CD4-positive, alpha-beta T cell (primary cell): ENCODE results near the gene PLPP7. TPM values are rescaled to one million over a fixed set of nuclear protein-coding genes. Genes with fewer than 3 reads are reported as not detected.

Experiments used
- ATAC-seq: fragments of 200-7000 bp; cut with Tn5 transposase; one replicate; pipeline ENCODE4 v1.10.0; 2022; ENCODE audit warnings: mild to moderate bottlenecking; ENCODE audit not compliant: poor library complexity
- CTCF ChIA-PET: fragments of 350-600 bp; sonication (Branson Sonifier 250); formaldehyde crosslinking; loops from one replicate; lab custom pipeline; 2021; ENCODE audit warnings: antibody characterized with exemption, inconsistent platforms; lab: Charles Lee
- POLR2A ChIA-PET: fragments of 350-600 bp; sonication (Branson Sonifier 250); formaldehyde crosslinking; loops from one replicate; lab custom pipeline; 2021; ENCODE audit warnings: antibody characterized with exemption, inconsistent platforms; lab: Charles Lee
- DNase-seq, 14 experiments: peaks; one replicate each; pipeline ENCODE4 v3.0.0-alpha.2; 2013 to 2020; ENCODE audit warnings: mixed read lengths in 2 of 14
- H3K27ac ChIP-seq, 2 donors: one replicate each; pipeline versions ENCODE4 v1.5.1 to v1.7.0; 2013; ENCODE audit warnings: low read length in 2 of 2, low read depth in 1 of 2, mild to moderate bottlenecking in 1 of 2
- H3K27me3 ChIP-seq, 2 experiments: 1 replicate in 1 of 2; 2 replicates in 1 of 2; pipeline versions ENCODE4 v1.6.1 to v1.7.0; 2013; ENCODE audit warnings: low read length in 2 of 2, control low read depth in 1 of 2, mild to moderate bottlenecking in 1 of 2, moderate library complexity in 1 of 2; ENCODE audit not compliant: insufficient read depth in 2 of 2, control insufficient read depth in 1 of 2
- H3K36me3 ChIP-seq: one replicate; pipeline ENCODE4 v1.6.1; 2013; ENCODE audit warnings: low read length, control low read depth; ENCODE audit not compliant: insufficient read depth
- H3K4me1 ChIP-seq: one replicate; pipeline ENCODE4 v1.6.1; 2013; ENCODE audit warnings: low read length, control low read depth; ENCODE audit not compliant: insufficient read depth
- H3K4me3 ChIP-seq: one replicate; pipeline ENCODE4 v1.5.1; 2013; ENCODE audit warnings: mild to moderate bottlenecking, low read length, moderate library complexity
- H3K9me3 ChIP-seq, 2 experiments: 1 replicate in 1 of 2; 2 replicates in 1 of 2; pipeline versions ENCODE4 v1.6.1 to v1.7.0; 2013; ENCODE audit warnings: low read length in 2 of 2, mild to moderate bottlenecking in 2 of 2, control low read depth in 1 of 2, moderate library complexity in 1 of 2; ENCODE audit not compliant: control insufficient read depth in 1 of 2, insufficient read depth in 1 of 2
- H3K27ac Mint-ChIP-seq: one replicate; pipeline ENCODE4 v1.8.0; 2020; ENCODE audit warnings: mixed read lengths
- H3K27me3 Mint-ChIP-seq: one replicate; pipeline ENCODE4 v1.8.0; 2021; ENCODE audit warnings: mixed read lengths
- H3K36me3 Mint-ChIP-seq: one replicate; pipeline ENCODE4 v1.8.0; 2021; ENCODE audit warnings: low read depth, mixed read lengths
- H3K4me1 Mint-ChIP-seq: one replicate; pipeline ENCODE4 v1.8.0; 2021; ENCODE audit warnings: low read depth, mixed read lengths
- H3K4me3 Mint-ChIP-seq: one replicate; pipeline ENCODE4 v1.8.0; 2020; ENCODE audit warnings: mild to moderate bottlenecking, mixed read lengths
- H3K9me3 Mint-ChIP-seq: one replicate; pipeline ENCODE4 v1.8.0; 2020; ENCODE audit warnings: mixed read lengths
- CTCF ChIP-seq: fragments of 200-600 bp; IDR thresholded peaks from one replicate; pipeline ENCODE4 v1.8.0; 2022; ENCODE audit warnings: antibody characterized with exemption, mild to moderate bottlenecking
- intact Hi-C, 2 experiments: fragments of 100-400 bp; cut with DNase I in 1 of 2; cut with micrococcal nuclease in 1 of 2; formaldehyde crosslinking; loops; one replicate each; pipeline versions ENCODE4 v1.15.1 to v1.9.0; 2023 to 2025; cut with DNase I, micrococcal nuclease
- total RNA-seq, 174 experiments: library from RNA in 2 of 174; stranded (reverse) in 2 of 174; gene quantifications; one replicate each; pipeline ENCODE4 v1.2.3 and lab custom pipeline; 2021 to 2026

The PLPP7 gene
- total RNA-seq, 2 experiments from 2014 or later = 0.22 TPM; not detected in 1

DNA sequence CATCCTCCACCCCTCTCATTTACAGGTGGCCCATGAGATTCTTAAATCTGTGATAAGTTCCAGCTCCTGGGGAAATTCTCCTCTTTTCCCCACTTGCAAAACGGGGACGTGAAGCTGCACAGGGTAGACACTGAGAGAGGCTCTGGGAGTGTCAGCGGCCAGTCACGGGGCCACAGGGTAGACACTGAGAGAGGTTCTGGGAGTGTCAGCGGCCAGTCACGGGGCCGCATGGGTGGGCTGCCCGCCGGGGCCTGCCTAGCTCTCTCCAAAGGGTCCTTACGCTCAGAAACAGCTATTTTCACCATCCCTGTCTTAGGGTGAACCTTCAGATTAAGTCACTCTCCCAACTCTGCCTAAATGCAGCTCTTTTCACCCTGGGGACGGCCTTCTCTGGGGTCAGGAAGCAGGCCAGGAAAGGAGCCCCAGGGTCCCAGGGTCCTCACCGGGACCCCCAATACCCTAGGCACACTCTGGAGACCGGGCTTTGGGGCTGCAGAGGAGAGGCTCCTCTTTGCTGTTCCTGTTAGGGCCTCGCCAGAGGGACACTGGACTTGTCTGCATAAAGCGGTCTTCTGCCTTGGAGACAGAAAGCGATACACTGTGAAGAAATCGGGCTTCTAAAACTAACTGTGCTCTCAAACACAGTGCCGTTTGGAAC lies 14.7 kb upstream of the PLPP7 start:
- Mint-ChIP-seq H3K36me3 (peaks cover 67% of the 10 kb centered on the region), H3K4me1 (peaks cover 44% of the 10 kb centered on the region), H3K9me3 (no peaks in the 10 kb centered on the region), H3K27ac (peak overlapping the region; percentile 100), H3K4me3 (peak overlapping the region; percentile 97), H3K27me3 (no peaks in the 10 kb centered on the region)
- ATAC-seq (no peak), DNase-seq (peak in 3 of 14 experiments; percentile 31 to 42 (median 42))
- Histone ChIP-seq H3K4me3 (peak overlapping the region; percentile 99), H3K4me1 (peaks cover 51% of the 10 kb centered on the region), H3K27me3 (no peaks in the 10 kb centered on the region), H3K27ac (peak overlapping the region; percentile 83 to 94), H3K9me3 (no peaks in the 10 kb centered on the region), H3K36me3 (peaks cover 37% of the 10 kb centered on the region)
- intact Hi-C loops = loop anchor here (2.0 to 10.0 kb wide), 7 partner anchors 18 to 148 kb away; partner anchors contain the start of gene NUP214 (in 1 of the 2)
- CTCF ChIA-PET = interaction anchor here (1.1 to 2.4 kb wide), 2 partner anchors 62 to 94 kb away, joined by 3 to 6 read pairs; no protein-coding TSS in a partner anchor
- POLR2A ChIA-PET = interaction anchor here (0.7 to 14.3 kb wide), 4 partner anchors 7 to 96 kb away, joined by 3 to 738 read pairs (median 78); no protein-coding TSS in a partner anchor
- TF ChIP-seq CTCF = no peak

DNA sequence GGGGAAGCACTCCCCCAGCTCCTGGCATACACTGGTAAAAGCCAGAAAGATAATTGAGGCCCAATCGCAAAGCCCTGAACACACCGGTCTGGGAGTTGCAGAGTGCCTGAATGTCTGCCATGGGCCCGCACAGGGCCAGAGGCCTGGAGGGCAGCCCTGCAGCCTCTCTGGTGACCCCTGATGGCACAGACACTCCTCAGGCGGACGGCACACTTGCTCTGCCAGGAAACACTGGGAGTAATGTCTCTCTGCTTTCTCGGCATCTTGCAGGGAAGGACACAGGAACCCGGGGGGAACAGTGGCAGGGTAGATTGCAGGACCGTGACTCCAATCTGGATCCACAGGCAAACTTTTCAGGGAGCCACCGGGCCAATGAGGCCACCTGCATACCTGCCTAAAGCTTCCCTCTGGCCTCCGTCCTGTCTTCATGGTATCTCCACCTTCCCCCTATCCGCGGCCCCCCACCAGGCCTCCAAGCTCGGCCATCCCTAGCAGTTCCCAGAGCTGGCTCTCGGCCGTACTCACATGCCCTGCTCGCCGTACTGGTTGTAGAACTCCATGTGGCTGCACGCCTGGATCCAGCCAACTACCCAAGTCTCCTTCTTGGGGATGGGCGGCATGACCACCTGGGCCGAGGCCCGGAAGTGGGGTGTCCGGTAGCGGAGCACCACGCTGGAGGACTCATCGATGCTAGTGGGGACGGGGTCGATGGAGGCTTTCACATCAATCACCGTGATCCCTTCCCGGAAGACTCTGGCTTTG lies 14.0 kb upstream of the PLPP7 start:
- ATAC-seq (no peak), DNase-seq (peak in 4 of 14 experiments; percentile 42 to 64 (median 48))
- H3K36me3 Mint-ChIP-seq = peaks cover 61% of the 10 kb centered on the region
- TF ChIP-seq CTCF = no peak
- no peaks in the 10 kb centered on the region for H3K27me3 ChIP-seq
- POLR2A ChIA-PET = interaction anchor here (0.7 to 14.3 kb wide), 4 partner anchors 8 to 97 kb away, joined by 3 to 738 read pairs (median 78); no protein-coding TSS in a partner anchor
- no peaks in the 10 kb centered on the region for H3K27me3 Mint-ChIP-seq
- intact Hi-C loops = loop anchor here (2.0 to 10.0 kb wide), 8 partner anchors 19 to 148 kb away; partner anchors contain the start of gene NUP214 (in 1 of the 2)
- no peaks in the 10 kb centered on the region for H3K9me3 Mint-ChIP-seq
- peak overlapping the region; percentile 99 for H3K4me3 ChIP-seq
- CTCF ChIA-PET = interaction anchor here (0.5 to 2.4 kb wide), 3 partner anchors 61 to 826 kb away, joined by 3 to 6 read pairs (median 3); no protein-coding TSS in a partner anchor
- H3K4me1 Mint-ChIP-seq = peaks cover 37% of the 10 kb centered on the region
- H3K27ac ChIP-seq = peak overlapping the region; percentile 83 to 94
- no peaks in the 10 kb centered on the region for H3K9me3 ChIP-seq
- H3K36me3 ChIP-seq = peaks cover 37% of the 10 kb centered on the region
- peaks cover 46% of the 10 kb centered on the region for H3K4me1 ChIP-seq
- peak overlapping the region; percentile 97 for H3K4me3 Mint-ChIP-seq
- peak overlapping the region; percentile 100 for H3K27ac Mint-ChIP-seq
